HUES64 (cell line): ENCODE measurements around the gene PDE1C.

Experiments
- H3K27ac ChIP-seq: 2 replicates; pipeline ENCODE4 v1.7.0; 2013; ENCODE audit warnings: low read depth, low read length, inconsistent platforms
- H3K27me3 ChIP-seq: 2 replicates; pipeline ENCODE4 v1.6.1; 2013; ENCODE audit warnings: mild to moderate bottlenecking, low read length; ENCODE audit not compliant: insufficient read depth
- H3K36me3 ChIP-seq: 2 replicates; pipeline ENCODE4 v1.6.1; 2013; ENCODE audit warnings: mild to moderate bottlenecking, low read length; ENCODE audit not compliant: insufficient read depth
- H3K4me1 ChIP-seq: 2 replicates; pipeline ENCODE4 v1.6.1; 2013; ENCODE audit warnings: mild to moderate bottlenecking, low read length, moderate library complexity; ENCODE audit not compliant: insufficient read depth
- H3K4me3 ChIP-seq: 2 replicates; pipeline ENCODE4 v1.5.1; 2013; ENCODE audit warnings: mild to moderate bottlenecking, low read length, moderate library complexity
- H3K9ac ChIP-seq: 2 replicates; pipeline ENCODE4 v1.6.1; 2013; ENCODE audit warnings: mild to moderate bottlenecking, low read depth, low read length
- H3K9me3 ChIP-seq: 2 replicates; pipeline ENCODE4 v1.6.1; 2013; ENCODE audit warnings: low read depth, low read length; ENCODE audit not compliant: insufficient read depth
- WGBS: fragments of 150-250, 120-280 bp; methylation state at CpG from one replicate; pipeline ENCODE4 v1.1.7; 2013; ENCODE audit warnings: missing lambda C conversion rate; 5-methylcytosine and 5-hydroxymethylcytosine counted together

Gene PDE1C

GRCh38 chr7:31764462-31764861, 305.7 kb downstream of the PDE1C start:
- 86% methylated on average over 4 of the region's 4 CpGs for WGBS
- H3K4me1 ChIP-seq: peaks cover 7% of the 10 kb centered on the region
- H3K27me3 ChIP-seq: peaks cover 97% of the 10 kb centered on the region
- H3K4me3 ChIP-seq: no peak overlapping the region
- H3K9ac ChIP-seq: no peak overlapping the region
- H3K36me3 ChIP-seq: no peaks in the 10 kb centered on the region
- H3K27ac ChIP-seq: no peak overlapping the region
- H3K9me3 ChIP-seq: no peaks in the 10 kb centered on the region

- Histone ChIP-seq H3K27ac (no peak overlapping the region), H3K36me3 (no peaks in the 10 kb centered on the region), H3K4me1 (peaks cover 7% of the 10 kb centered on the region), H3K9me3 (no peaks in the 10 kb centered on the region), H3K9ac (no peak overlapping the region), H3K27me3 (peaks cover 97% of the 10 kb centered on the region), H3K4me3 (no peak overlapping the region)
- WGBS: 10% methylated on average over 2 of the region's 2 CpGs
These were observed 306.7 kb downstream of the PDE1C start for GRCh38 chr7:31763548-31763947.

- no peak overlapping the region for H3K9ac ChIP-seq
- H3K27me3 ChIP-seq: peaks cover 92% of the 10 kb centered on the region
- H3K9me3 ChIP-seq: no peaks in the 10 kb centered on the region
- H3K4me1 ChIP-seq: no peaks in the 10 kb centered on the region; the same call in 1 of the 2 replicates
- H3K36me3 ChIP-seq: no peaks in the 10 kb centered on the region
- H3K27ac ChIP-seq: no peak overlapping the region
- no peak overlapping the region for H3K4me3 ChIP-seq
These were observed 308.6 kb downstream of the PDE1C start for GRCh38 chr7:31761646-31762045.

- no peaks in the 10 kb centered on the region for H3K4me1 ChIP-seq
- peaks cover 87% of the 10 kb centered on the region for H3K27me3 ChIP-seq
- H3K27ac ChIP-seq: no peak overlapping the region
- 62% methylated on average over 3 of the region's 3 CpGs for WGBS
- H3K9me3 ChIP-seq: no peaks in the 10 kb centered on the region
- H3K4me3 ChIP-seq: no peak overlapping the region
- H3K9ac ChIP-seq: no peak overlapping the region
- H3K36me3 ChIP-seq: no peaks in the 10 kb centered on the region
These were observed 311.5 kb downstream of the PDE1C start for GRCh38 chr7:31758755-31759154.

GRCh38 chr7:31751726-31752125, 318.5 kb downstream of the PDE1C start:
- Histone ChIP-seq H3K4me3 (no peak overlapping the region), H3K27me3 (peaks cover 59% of the 10 kb centered on the region), H3K36me3 (no peaks in the 10 kb centered on the region), H3K4me1 (no peaks in the 10 kb centered on the region), H3K9me3 (no peaks in the 10 kb centered on the region), H3K27ac (no peak overlapping the region), H3K9ac (no peak overlapping the region)
- WGBS: 91% methylated on average over 4 of the region's 4 CpGs

- H3K4me1 ChIP-seq: no peaks in the 10 kb centered on the region
- H3K9ac ChIP-seq: no peak overlapping the region
- H3K27me3 ChIP-seq: peaks cover 43% of the 10 kb centered on the region
- no peak overlapping the region for H3K27ac ChIP-seq
- no peaks in the 10 kb centered on the region for H3K9me3 ChIP-seq
- no peak overlapping the region for H3K4me3 ChIP-seq
- 90% methylated on average over 1 of the region's 1 CpG for WGBS
- H3K36me3 ChIP-seq: no peaks in the 10 kb centered on the region
These were observed 322.1 kb downstream of the PDE1C start for GRCh38 chr7:31748084-31748483.

GRCh38 chr7:31747553-31747952, 322.7 kb downstream of the PDE1C start:
- H3K9ac ChIP-seq: no peak overlapping the region
- H3K9me3 ChIP-seq: no peaks in the 10 kb centered on the region
- no peak overlapping the region for H3K4me3 ChIP-seq
- no peaks in the 10 kb centered on the region for H3K36me3 ChIP-seq
- H3K27ac ChIP-seq: no peak overlapping the region
- peaks cover 38% of the 10 kb centered on the region for H3K27me3 ChIP-seq
- no peaks in the 10 kb centered on the region for H3K4me1 ChIP-seq

GRCh38 chr7:31744294-31744874, 325.8 kb downstream of the PDE1C start:
- Histone ChIP-seq H3K9ac (no peak overlapping the region), H3K27ac (no peak overlapping the region), H3K4me1 (no peaks in the 10 kb centered on the region), H3K27me3 (peaks cover 19% of the 10 kb centered on the region), H3K9me3 (no peaks in the 10 kb centered on the region), H3K36me3 (no peaks in the 10 kb centered on the region), H3K4me3 (no peak overlapping the region)
- WGBS: 7% methylated on average over 4 of the region's 4 CpGs

- peaks cover 19% of the 10 kb centered on the region for H3K27me3 ChIP-seq
- no peak overlapping the region for H3K4me3 ChIP-seq
- no peaks in the 10 kb centered on the region for H3K36me3 ChIP-seq
- H3K4me1 ChIP-seq: no peaks in the 10 kb centered on the region
- H3K27ac ChIP-seq: no peak overlapping the region
- WGBS: 89% methylated on average over 4 of the region's 4 CpGs
- H3K9ac ChIP-seq: no peak overlapping the region
- no peaks in the 10 kb centered on the region for H3K9me3 ChIP-seq
These were observed 328.4 kb downstream of the PDE1C start for GRCh38 chr7:31741852-31742251.

- no peaks in the 10 kb centered on the region for H3K9me3 ChIP-seq
- no peak overlapping the region for H3K27ac ChIP-seq
- 62% methylated on average over 11 of the region's 11 CpGs for WGBS
- H3K36me3 ChIP-seq: no peaks in the 10 kb centered on the region
- no peaks in the 10 kb centered on the region for H3K4me1 ChIP-seq
- no peak overlapping the region for H3K4me3 ChIP-seq
- no peaks in the 10 kb centered on the region for H3K27me3 ChIP-seq
- no peak overlapping the region for H3K9ac ChIP-seq
These were observed 333.9 kb downstream of the PDE1C start for GRCh38 chr7:31735991-31736982.

GRCh38 chr7:31734456-31734855, 335.8 kb downstream of the PDE1C start:
- Histone ChIP-seq H3K9ac (no peak overlapping the region), H3K9me3 (no peaks in the 10 kb centered on the region), H3K4me3 (no peak overlapping the region), H3K36me3 (no peaks in the 10 kb centered on the region), H3K27ac (no peak overlapping the region), H3K27me3 (no peaks in the 10 kb centered on the region), H3K4me1 (no peaks in the 10 kb centered on the region)
- 74% methylated on average over 4 of the region's 5 CpGs for WGBS
